HEK293 (cell line): ENCODE results near the gene C19orf73.

Experiments
- GLIS1 ChIP-seq: fragments of 450-650 bp; formaldehyde crosslinking; IDR thresholded peaks from 2 replicates; pipeline ENCODE4 v1.5.1; 2016; ENCODE audit warnings: missing biosample characterization, missing genetic modification characterization
- RBAK ChIP-seq: fragments of 450-650 bp; formaldehyde crosslinking; IDR thresholded peaks from 2 replicates; pipeline ENCODE4 v1.5.1; 2016; ENCODE audit warnings: missing biosample characterization, missing genetic modification characterization
- YY1 ChIP-seq: fragments of 450-650 bp; formaldehyde crosslinking; IDR thresholded peaks from 2 replicates; pipeline ENCODE4 v1.5.1; 2018; ENCODE audit warnings: missing biosample characterization, missing genetic modification characterization
- ZBTB21 ChIP-seq: fragments of 450-650 bp; formaldehyde crosslinking; IDR thresholded peaks from 2 replicates; pipeline ENCODE4 v1.5.1; 2017; ENCODE audit warnings: missing biosample characterization, missing genetic modification characterization
- ZNF274 ChIP-seq, 2 experiments: fragments of 200-500 bp in 1 of 2; fragments of 450-650 bp in 1 of 2; sonication (Bioruptor generic) in 1 of 2; formaldehyde crosslinking in 1 of 2; IDR thresholded peaks; 2 replicates each; pipeline versions ENCODE4 v1.5.1 to v1.6.1; 2014 to 2016; ENCODE audit warnings: borderline replicate concordance in 1 of 2, inconsistent platforms in 1 of 2, low read length in 1 of 2, missing biosample characterization in 1 of 2, missing genetic modification characterization in 1 of 2
- ZNF394 ChIP-seq: fragments of 450-650 bp; formaldehyde crosslinking; IDR thresholded peaks from 2 replicates; pipeline ENCODE4 v1.5.1; 2016; ENCODE audit warnings: missing biosample characterization, missing genetic modification characterization, mild to moderate bottlenecking, moderate library complexity, borderline replicate concordance
- ZNF626 ChIP-seq: fragments of 450-650 bp; sonication (Bioruptor Pico); formaldehyde crosslinking; IDR thresholded peaks from 2 replicates; pipeline ENCODE4 v1.5.1; 2018; ENCODE audit warnings: missing biosample characterization, missing genetic modification characterization, inconsistent platforms
- ZNF830 ChIP-seq: fragments of 450-650 bp; IDR thresholded peaks from 2 replicates; pipeline ENCODE4 v1.5.0; 2018; ENCODE audit warnings: missing biosample characterization, missing genetic modification characterization, low read depth, mild to moderate bottlenecking, moderate library complexity
- TF ChIP-seq, protein P1 (sequence below): fragments of 450-650 bp; formaldehyde crosslinking; IDR thresholded peaks from 2 replicates; pipeline ENCODE4 v1.5.1; 2016; ENCODE audit warnings: missing biosample characterization, missing genetic modification characterization
- TF ChIP-seq, protein P2 (sequence below): fragments of 450-650 bp; formaldehyde crosslinking; IDR thresholded peaks from 2 replicates; pipeline ENCODE4 v1.5.1; 2016; ENCODE audit warnings: missing biosample characterization, missing genetic modification characterization

DNA sequence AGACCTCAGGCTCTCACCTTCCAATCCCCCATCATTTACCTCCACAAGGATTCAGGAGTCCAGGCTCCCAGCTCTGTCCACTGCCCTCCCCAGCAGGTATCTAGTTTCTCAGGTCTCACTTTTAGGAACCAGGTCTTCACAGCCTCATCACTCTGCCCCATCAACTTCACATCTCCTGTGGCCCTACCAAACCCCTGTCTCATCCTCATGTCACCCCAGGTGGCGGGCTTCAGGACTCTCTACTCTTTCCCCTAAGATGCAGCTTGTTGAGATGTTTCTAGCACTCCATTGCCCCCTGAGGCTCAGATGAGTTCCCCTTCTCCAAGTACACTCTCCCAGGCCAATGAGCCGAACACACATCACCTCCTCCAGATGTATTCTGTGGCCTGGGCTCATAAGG lies 1.9 kb upstream of the C19orf73 start:
- TF ChIP-seq GLIS1 = no peak
- no peak for TF ChIP-seq ZNF274 (IDR thresholded peaks at IDR 0.05; ENCODE audit: low read length)
- no peak for TF ChIP-seq ZNF274 (tag by site-specific recombination; IDR thresholded peaks at IDR 0.05; ENCODE audit: borderline replicate concordance)
- TF ChIP-seq, protein P1, sequence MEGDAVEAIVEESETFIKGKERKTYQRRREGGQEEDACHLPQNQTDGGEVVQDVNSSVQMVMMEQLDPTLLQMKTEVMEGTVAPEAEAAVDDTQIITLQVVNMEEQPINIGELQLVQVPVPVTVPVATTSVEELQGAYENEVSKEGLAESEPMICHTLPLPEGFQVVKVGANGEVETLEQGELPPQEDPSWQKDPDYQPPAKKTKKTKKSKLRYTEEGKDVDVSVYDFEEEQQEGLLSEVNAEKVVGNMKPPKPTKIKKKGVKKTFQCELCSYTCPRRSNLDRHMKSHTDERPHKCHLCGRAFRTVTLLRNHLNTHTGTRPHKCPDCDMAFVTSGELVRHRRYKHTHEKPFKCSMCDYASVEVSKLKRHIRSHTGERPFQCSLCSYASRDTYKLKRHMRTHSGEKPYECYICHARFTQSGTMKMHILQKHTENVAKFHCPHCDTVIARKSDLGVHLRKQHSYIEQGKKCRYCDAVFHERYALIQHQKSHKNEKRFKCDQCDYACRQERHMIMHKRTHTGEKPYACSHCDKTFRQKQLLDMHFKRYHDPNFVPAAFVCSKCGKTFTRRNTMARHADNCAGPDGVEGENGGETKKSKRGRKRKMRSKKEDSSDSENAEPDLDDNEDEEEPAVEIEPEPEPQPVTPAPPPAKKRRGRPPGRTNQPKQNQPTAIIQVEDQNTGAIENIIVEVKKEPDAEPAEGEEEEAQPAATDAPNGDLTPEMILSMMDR (tag by site-specific recombination) = no peak
- no peak for TF ChIP-seq RBAK (tag by site-specific recombination)
- TF ChIP-seq ZBTB21 (tag by site-specific recombination) = no peak
- TF ChIP-seq YY1 (tag by site-specific recombination) = no peak
- TF ChIP-seq, protein P2, sequence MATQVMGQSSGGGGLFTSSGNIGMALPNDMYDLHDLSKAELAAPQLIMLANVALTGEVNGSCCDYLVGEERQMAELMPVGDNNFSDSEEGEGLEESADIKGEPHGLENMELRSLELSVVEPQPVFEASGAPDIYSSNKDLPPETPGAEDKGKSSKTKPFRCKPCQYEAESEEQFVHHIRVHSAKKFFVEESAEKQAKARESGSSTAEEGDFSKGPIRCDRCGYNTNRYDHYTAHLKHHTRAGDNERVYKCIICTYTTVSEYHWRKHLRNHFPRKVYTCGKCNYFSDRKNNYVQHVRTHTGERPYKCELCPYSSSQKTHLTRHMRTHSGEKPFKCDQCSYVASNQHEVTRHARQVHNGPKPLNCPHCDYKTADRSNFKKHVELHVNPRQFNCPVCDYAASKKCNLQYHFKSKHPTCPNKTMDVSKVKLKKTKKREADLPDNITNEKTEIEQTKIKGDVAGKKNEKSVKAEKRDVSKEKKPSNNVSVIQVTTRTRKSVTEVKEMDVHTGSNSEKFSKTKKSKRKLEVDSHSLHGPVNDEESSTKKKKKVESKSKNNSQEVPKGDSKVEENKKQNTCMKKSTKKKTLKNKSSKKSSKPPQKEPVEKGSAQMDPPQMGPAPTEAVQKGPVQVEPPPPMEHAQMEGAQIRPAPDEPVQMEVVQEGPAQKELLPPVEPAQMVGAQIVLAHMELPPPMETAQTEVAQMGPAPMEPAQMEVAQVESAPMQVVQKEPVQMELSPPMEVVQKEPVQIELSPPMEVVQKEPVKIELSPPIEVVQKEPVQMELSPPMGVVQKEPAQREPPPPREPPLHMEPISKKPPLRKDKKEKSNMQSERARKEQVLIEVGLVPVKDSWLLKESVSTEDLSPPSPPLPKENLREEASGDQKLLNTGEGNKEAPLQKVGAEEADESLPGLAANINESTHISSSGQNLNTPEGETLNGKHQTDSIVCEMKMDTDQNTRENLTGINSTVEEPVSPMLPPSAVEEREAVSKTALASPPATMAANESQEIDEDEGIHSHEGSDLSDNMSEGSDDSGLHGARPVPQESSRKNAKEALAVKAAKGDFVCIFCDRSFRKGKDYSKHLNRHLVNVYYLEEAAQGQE = no peak
- TF ChIP-seq ZNF830 (tag by site-specific recombination) = no peak
- TF ChIP-seq ZNF626 (tag by site-specific recombination) = no peak
- no peak for TF ChIP-seq ZNF394 (tag by site-specific recombination)
